H9 (cell line): ENCODE results near the gene RPRD1B. TPM values are rescaled to one million over a fixed set of nuclear protein-coding genes. Genes with fewer than 3 reads are reported as not detected.

Experiments used
- DNase-seq: peaks from one replicate; pipeline ENCODE4 v3.0.0-alpha.2; 2017
- H2AFZ ChIP-seq: one replicate; pipeline ENCODE4 v1.6.1; 2013; ENCODE audit warnings: mild to moderate bottlenecking, low read length, control low read depth, moderate library complexity
- H2AK5ac ChIP-seq: 2 replicates; pipeline ENCODE4 v1.6.1; 2013; ENCODE audit warnings: low read length, control low read depth, mixed read lengths; ENCODE audit not compliant: insufficient read length
- H2BK120ac ChIP-seq: one replicate; pipeline ENCODE4 v1.6.1; 2013; ENCODE audit warnings: low read depth, mild to moderate bottlenecking, low read length, control low read depth, inconsistent platforms; ENCODE audit not compliant: poor library complexity, severe bottlenecking
- H2BK12ac ChIP-seq: 2 replicates; pipeline ENCODE4 v1.6.1; 2013; ENCODE audit warnings: low read length, control low read depth, mixed read lengths, low read depth; ENCODE audit not compliant: insufficient read length
- H2BK15ac ChIP-seq: 2 replicates; pipeline ENCODE4 v1.6.1; 2013; ENCODE audit warnings: low read depth, low read length, control low read depth
- H2BK20ac ChIP-seq: one replicate; pipeline ENCODE4 v1.6.1; 2013; ENCODE audit warnings: low read depth, mild to moderate bottlenecking, low read length, control low read depth, inconsistent platforms; ENCODE audit not compliant: poor library complexity, severe bottlenecking
- H2BK5ac ChIP-seq: 2 replicates; pipeline ENCODE4 v1.6.1; 2013; ENCODE audit warnings: low read length, control low read depth, mixed read lengths; ENCODE audit not compliant: insufficient read length
- H3K14ac ChIP-seq: 2 replicates; pipeline ENCODE4 v1.6.1; 2013; ENCODE audit warnings: low read length, control low read depth; ENCODE audit not compliant: insufficient read depth
- H3K18ac ChIP-seq: 2 replicates; pipeline ENCODE4 v1.6.1; 2013; ENCODE audit warnings: low read depth, mild to moderate bottlenecking, mixed read lengths, low read length, control low read depth; ENCODE audit not compliant: insufficient read length
- H3K23ac ChIP-seq: 2 replicates; pipeline ENCODE4 v1.6.1; 2013; ENCODE audit warnings: low read length, control low read depth, mixed read lengths, low read depth; ENCODE audit not compliant: insufficient read length
- H3K23me2 ChIP-seq: 2 replicates; pipeline ENCODE4 v1.6.1; 2013; ENCODE audit warnings: low read depth, mild to moderate bottlenecking, mixed read lengths, low read length, control low read depth; ENCODE audit not compliant: insufficient read length, poor library complexity, severe bottlenecking
- H3K27ac ChIP-seq: 2 replicates; pipeline ENCODE4 v1.5.1; 2013; ENCODE audit warnings: low read length, control low read depth, mixed read lengths, low read depth; ENCODE audit not compliant: insufficient read length
- H3K27me3 ChIP-seq: 2 replicates; pipeline ENCODE4 v1.6.1; 2013; ENCODE audit warnings: low read length, control low read depth, inconsistent platforms; ENCODE audit not compliant: insufficient read depth
- H3K4ac ChIP-seq: 2 replicates; pipeline ENCODE4 v1.6.1; 2013; ENCODE audit warnings: low read depth, mild to moderate bottlenecking, control low read depth, inconsistent platforms, low read length, moderate library complexity
- H3K4me1 ChIP-seq: 2 replicates; pipeline ENCODE4 v1.6.1; 2013; ENCODE audit warnings: low read length, control low read depth, inconsistent platforms; ENCODE audit not compliant: insufficient read depth
- H3K4me2 ChIP-seq: 2 replicates; pipeline ENCODE4 v1.6.1; 2013; ENCODE audit warnings: low read length, control low read depth, mixed read lengths; ENCODE audit not compliant: insufficient read length, insufficient read depth
- H3K56ac ChIP-seq: 2 replicates; pipeline ENCODE4 v1.6.1; 2013; ENCODE audit warnings: low read depth, mild to moderate bottlenecking, mixed read lengths, low read length, control low read depth; ENCODE audit not compliant: insufficient read length
- H3K79me1 ChIP-seq: 2 replicates; pipeline ENCODE4 v1.6.1; 2013; ENCODE audit warnings: low read depth, mild to moderate bottlenecking, moderate library complexity, low read length, control low read depth, inconsistent platforms; ENCODE audit not compliant: insufficient read depth, poor library complexity, severe bottlenecking
- H3K79me2 ChIP-seq: 2 replicates; pipeline ENCODE4 v1.6.1; 2013; ENCODE audit warnings: low read length, control low read depth, inconsistent platforms; ENCODE audit not compliant: insufficient read depth
- H3K9ac ChIP-seq: 2 replicates; pipeline ENCODE4 v1.6.1; 2013; ENCODE audit warnings: low read length, control low read depth, mixed read lengths; ENCODE audit not compliant: insufficient read length; ENCODE audit errors: extremely low read depth
- H3K9me3 ChIP-seq: one replicate; pipeline ENCODE4 v1.6.1; 2013; ENCODE audit warnings: low read depth, low read length, inconsistent platforms; ENCODE audit not compliant: control insufficient read depth
- H3T11ph ChIP-seq: one replicate; pipeline ENCODE4 v1.6.1; 2013; ENCODE audit warnings: mild to moderate bottlenecking, low read length, control low read depth, inconsistent platforms
- H4K20me1 ChIP-seq: one replicate; pipeline ENCODE4 v1.6.1; 2013; ENCODE audit not compliant: control insufficient read depth, insufficient read length, insufficient read depth
- H4K5ac ChIP-seq: 2 replicates; pipeline ENCODE4 v1.6.1; 2013; ENCODE audit warnings: low read depth, mild to moderate bottlenecking, mixed read lengths, low read length, control low read depth; ENCODE audit not compliant: insufficient read length
- H4K8ac ChIP-seq: replicated peaks from 2 replicates; pipeline ENCODE4 v1.6.1; 2013; ENCODE audit warnings: low read length, control low read depth, mixed read lengths, low read depth; ENCODE audit not compliant: insufficient read length
- H4K91ac ChIP-seq: 2 replicates; pipeline ENCODE4 v1.6.1; 2013; ENCODE audit warnings: low read depth, mild to moderate bottlenecking, moderate library complexity, mixed read lengths, low read length, control low read depth; ENCODE audit not compliant: insufficient read length
- H3K27ac Mint-ChIP-seq, 3 experiments: 2 replicates in 2 of 3; 3 replicates in 1 of 3; pipeline ENCODE4 v1.8.0; 2020 to 2021; ENCODE audit warnings: mixed read lengths in 3 of 3, mild to moderate bottlenecking in 1 of 3, moderate library complexity in 1 of 3
- H3K27me3 Mint-ChIP-seq: 2 replicates; pipeline ENCODE4 v1.8.0; 2021; ENCODE audit warnings: low read depth, mild to moderate bottlenecking, moderate library complexity, mixed read lengths
- H3K36me3 Mint-ChIP-seq, 3 experiments: 2 replicates in 2 of 3; 3 replicates in 1 of 3; pipeline ENCODE4 v1.8.0; 2020 to 2021; ENCODE audit warnings: low read depth in 3 of 3, mixed read lengths in 3 of 3; ENCODE audit not compliant: insufficient read depth in 1 of 3
- H3K4me1 Mint-ChIP-seq, 2 experiments: 2 replicates each; pipeline ENCODE4 v1.8.0; 2020; ENCODE audit warnings: mixed read lengths in 2 of 2
- H3K4me3 Mint-ChIP-seq, 2 experiments: 2 replicates in 1 of 2; 3 replicates in 1 of 2; pipeline ENCODE4 v1.8.0; 2020 to 2021; ENCODE audit warnings: mild to moderate bottlenecking in 2 of 2, mixed read lengths in 2 of 2, moderate library complexity in 1 of 2
- H3K9me3 Mint-ChIP-seq, 2 experiments: 2 replicates in 1 of 2; 3 replicates in 1 of 2; pipeline ENCODE4 v1.8.0; 2020; ENCODE audit warnings: mild to moderate bottlenecking in 2 of 2, mixed read lengths in 2 of 2, moderate library complexity in 1 of 2
- CTCF ChIP-seq: fragments of 200-600 bp; sonication (generic); conservative IDR thresholded peaks from 3 replicates; pipeline ENCODE4 v1.8.0; 2021; ENCODE audit warnings: antibody characterized with exemption, mild to moderate bottlenecking
- WGBS: extraction: QIAGEN DNeasy Blood & Tissue Kit; methylation state at CpG from one replicate; pipeline ENCODE4 v1.1.7; 2013; ENCODE audit warnings: missing lambda C conversion rate, low lambda C conversion rate, mixed read lengths; ENCODE audit not compliant: insufficient read length; ENCODE audit errors: extremely low coverage; 5-methylcytosine and 5-hydroxymethylcytosine counted together
- total RNA-seq: library from RNA; stranded (reverse); gene quantifications from 2 replicates; pipeline ENCODE4 v1.2.1, GENCODE V29; 2021

RPRD1B gene
- total RNA-seq, 1 experiment from 2014 or later: 34.3 TPM

GRCh38 chr20:38007526-38007925, 26.0 kb upstream of the RPRD1B start:
- peaks cover 3% of the 10 kb centered on the region for H3K79me1 ChIP-seq
- no peak overlapping the region for H3K18ac ChIP-seq
- no peak overlapping the region for H3K9ac ChIP-seq
- H3K27ac ChIP-seq: no peak overlapping the region
- no peak overlapping the region for H4K8ac ChIP-seq
- H4K91ac ChIP-seq: no peak overlapping the region
- no peak overlapping the region for H3K4me3 Mint-ChIP-seq
- no peak overlapping the region for H3K4ac ChIP-seq
- H2BK15ac ChIP-seq: no peak overlapping the region
- H2AK5ac ChIP-seq: no peak overlapping the region
- peaks cover 7 to 32% (median 25%) of the 10 kb centered on the region in 3 experiments; a peak in 6 of 7 replicates for H3K36me3 Mint-ChIP-seq
- no CpG with 5 or more reads among the region's 1 CpG for WGBS
- H3K27me3 ChIP-seq: no peaks in the 10 kb centered on the region
- no peaks in the 10 kb centered on the region for H3K23me2 ChIP-seq
- H3K27me3 Mint-ChIP-seq: no peaks in the 10 kb centered on the region
- H3K23ac ChIP-seq: no peak overlapping the region
- no peak overlapping the region for H3K56ac ChIP-seq
- H3K14ac ChIP-seq: no peak overlapping the region
- H2BK20ac ChIP-seq: no peak overlapping the region
- no peaks in the 10 kb centered on the region for H4K20me1 ChIP-seq
- no peak overlapping the region for H2BK12ac ChIP-seq
- no peak overlapping the region for H3K27ac Mint-ChIP-seq
- no peak overlapping the region for H3T11ph ChIP-seq
- no peaks in the 10 kb centered on the region for H3K9me3 Mint-ChIP-seq
- H2BK5ac ChIP-seq: no peak overlapping the region
- H2BK120ac ChIP-seq: no peak overlapping the region
- no peaks in the 10 kb centered on the region; a peak in 1 of 4 replicates for H3K4me1 Mint-ChIP-seq
- no peak for DNase-seq
- H3K4me1 ChIP-seq: no peaks in the 10 kb centered on the region
- H2AFZ ChIP-seq: no peak overlapping the region
- H3K79me2 ChIP-seq: no peaks in the 10 kb centered on the region
- H3K9me3 ChIP-seq: no peaks in the 10 kb centered on the region
- H4K5ac ChIP-seq: no peak overlapping the region
- TF ChIP-seq CTCF: no peak
- H3K4me2 ChIP-seq: no peak overlapping the region
